H1 (cell line): ENCODE data around the gene LRRC49. TPM values are rescaled to one million over a fixed set of nuclear protein-coding genes. Genes with fewer than 3 reads are reported as not detected.

Source experiments
- CTCF ChIA-PET: fragments of 300-600 bp; sonication (Branson Sonifier 250); formaldehyde crosslinking; loops from one replicate; lab custom pipeline; 2021; ENCODE audit not compliant: partially characterized antibody; lab: Charles Lee
- POLR2A ChIA-PET: fragments of 300-600 bp; sonication (Branson Sonifier 250); formaldehyde crosslinking; loops from one replicate; lab custom pipeline; 2021; ENCODE audit warnings: inconsistent platforms; ENCODE audit not compliant: partially characterized antibody; lab: Charles Lee
- DNase-seq, 2 experiments: peaks; one replicate each; pipeline versions ENCODE4 v3.0.0 to v3.0.0-alpha.2; 2010 to 2022; ENCODE audit warnings: low spot score in 2 of 2, low read depth in 1 of 2, mixed read lengths in 1 of 2
- FAIRE-seq: peaks from 2 replicates; lab custom pipeline; 2011; peaks lifted over from hg19 to GRCh38; lab: Jason Lieb, UNC
- H2AFZ ChIP-seq: 2 replicates; pipeline ENCODE4 v1.8.1; 2012; ENCODE audit warnings: low read length, inconsistent platforms
- H2AK5ac ChIP-seq: 2 replicates; pipeline ENCODE4 v1.6.1; 2013; ENCODE audit warnings: low read depth, low read length
- H2BK120ac ChIP-seq: replicated peaks from 2 replicates; pipeline ENCODE3; 2013; ENCODE audit warnings: low read depth, low read length, inconsistent platforms
- H2BK12ac ChIP-seq: 2 replicates; pipeline ENCODE4 v1.6.1; 2013; ENCODE audit warnings: low read depth, low read length
- H2BK15ac ChIP-seq: 2 replicates; pipeline ENCODE4 v1.6.1; 2013; ENCODE audit warnings: low read length
- H2BK20ac ChIP-seq: 2 replicates; pipeline ENCODE4 v1.6.1; 2013; ENCODE audit warnings: low read length
- H2BK5ac ChIP-seq: 2 replicates; pipeline ENCODE4 v1.6.1; 2013; ENCODE audit warnings: low read depth, low read length
- H3K14ac ChIP-seq: 2 replicates; pipeline ENCODE4 v1.6.1; 2013; ENCODE audit warnings: inconsistent platforms; ENCODE audit not compliant: insufficient read length
- H3K18ac ChIP-seq: 2 replicates; pipeline ENCODE4 v1.6.1; 2013; ENCODE audit warnings: low read length; ENCODE audit errors: extremely low read depth
- H3K23ac ChIP-seq: 2 replicates; pipeline ENCODE4 v1.6.1; 2013; ENCODE audit warnings: inconsistent platforms; ENCODE audit not compliant: insufficient read length
- H3K23me2 ChIP-seq: 2 replicates; pipeline ENCODE4 v1.6.1; 2013; ENCODE audit warnings: low read depth, low read length
- H3K27ac ChIP-seq: 2 replicates; pipeline ENCODE4 v1.6.1; 2011; ENCODE audit warnings: low read depth, low read length, inconsistent platforms
- H3K27me3 ChIP-seq, 4 experiments: replicated peaks in 1 of 4; 1 replicate in 1 of 4; 2 replicates in 3 of 4; pipeline versions ENCODE4 v1.6.1 to v1.8.1; 2011 to 2013; ENCODE audit warnings: low read length in 3 of 4, mild to moderate bottlenecking in 3 of 4, inconsistent platforms in 2 of 4, mixed read lengths in 2 of 4, moderate library complexity in 1 of 4; ENCODE audit not compliant: control insufficient read depth in 3 of 4, insufficient read depth in 3 of 4; ENCODE audit errors: extremely low read depth in 1 of 4
- H3K36me3 ChIP-seq, 4 experiments: 2 replicates each; pipeline versions ENCODE4 v1.6.1 to v1.8.1; 2011 to 2013; ENCODE audit warnings: mild to moderate bottlenecking in 4 of 4, low read length in 3 of 4, moderate library complexity in 2 of 4, control low read depth in 1 of 4, inconsistent platforms in 1 of 4; ENCODE audit not compliant: insufficient read depth in 4 of 4, control insufficient read depth in 2 of 4
- H3K4ac ChIP-seq: replicated peaks from 2 replicates; pipeline ENCODE3; 2013; ENCODE audit warnings: low read length, low read depth, mixed read lengths, inconsistent platforms; ENCODE audit not compliant: insufficient read length
- H3K4me1 ChIP-seq, 4 experiments: replicated peaks in 1 of 4; 1 replicate in 1 of 4; 2 replicates in 3 of 4; pipeline versions ENCODE4 v1.6.1 to v1.8.1; 2011 to 2013; ENCODE audit warnings: low read length in 3 of 4, inconsistent platforms in 2 of 4, mixed read lengths in 1 of 4; ENCODE audit not compliant: insufficient read depth in 4 of 4, control insufficient read depth in 3 of 4
- H3K4me2 ChIP-seq, 2 experiments: 2 replicates each; pipeline versions ENCODE4 v1.6.1 to v1.8.1; 2011 to 2013; ENCODE audit warnings: low read depth in 2 of 2, low read length in 2 of 2, control low read depth in 1 of 2, inconsistent platforms in 1 of 2, mild to moderate bottlenecking in 1 of 2; ENCODE audit not compliant: insufficient read depth in 1 of 2
- H3K4me3 ChIP-seq, 4 experiments: fragments of 200-600, 300-600 bp in 1 of 4; sonication (generic), shearing (Covaris generic), sonication (Bioruptor Twin) in 1 of 4; 2 replicates each; pipeline versions ENCODE4 v1.5.1 to v1.8.1; 2011 to 2016; ENCODE audit warnings: low read length in 4 of 4, low read depth in 3 of 4, control low read depth in 2 of 4, inconsistent platforms in 2 of 4, mild to moderate bottlenecking in 2 of 4, mixed read lengths in 1 of 4, moderate library complexity in 1 of 4; ENCODE audit not compliant: insufficient read depth in 2 of 4; ENCODE audit errors: extremely low read depth in 1 of 4
- H3K56ac ChIP-seq: replicated peaks from 2 replicates; pipeline ENCODE3; 2013; ENCODE audit warnings: low read depth, mild to moderate bottlenecking, mixed read lengths, low read length, inconsistent platforms; ENCODE audit not compliant: insufficient read length
- H3K79me1 ChIP-seq: 2 replicates; pipeline ENCODE4 v1.6.1; 2013; ENCODE audit warnings: low read depth, low read length, control low read depth
- H3K79me2 ChIP-seq, 2 experiments: 2 replicates each; pipeline versions ENCODE4 v1.6.1 to v1.8.1; 2012 to 2013; ENCODE audit warnings: low read length in 2 of 2, mild to moderate bottlenecking in 2 of 2, inconsistent platforms in 1 of 2; ENCODE audit not compliant: insufficient read depth in 2 of 2, control insufficient read depth in 1 of 2
- H3K9ac ChIP-seq, 4 experiments: replicated peaks in 1 of 4; 1 replicate in 1 of 4; 2 replicates in 3 of 4; pipeline versions ENCODE4 v1.6.1 to v1.8.1; 2011 to 2013; ENCODE audit warnings: low read depth in 3 of 4, low read length in 3 of 4, control low read depth in 2 of 4, mild to moderate bottlenecking in 2 of 4, moderate library complexity in 2 of 4, inconsistent platforms in 1 of 4; ENCODE audit errors: extremely low read depth in 1 of 4
- H3K9me3 ChIP-seq, 2 experiments: 2 replicates each; pipeline versions ENCODE4 v1.6.1 to v1.8.1; 2012 to 2013; ENCODE audit warnings: mild to moderate bottlenecking in 2 of 2, moderate library complexity in 2 of 2, control low read depth in 1 of 2, inconsistent platforms in 1 of 2, low read depth in 1 of 2, low read length in 1 of 2, mixed read lengths in 1 of 2; ENCODE audit not compliant: insufficient read depth in 2 of 2
- H4K20me1 ChIP-seq, 2 experiments: replicated peaks in 1 of 2; 2 replicates each; pipeline versions ENCODE3 to v1.8.1; 2011 to 2013; ENCODE audit warnings: inconsistent platforms in 2 of 2, low read length in 2 of 2, mild to moderate bottlenecking in 1 of 2; ENCODE audit not compliant: insufficient read depth in 2 of 2, control insufficient read depth in 1 of 2
- H4K5ac ChIP-seq: 2 replicates; pipeline ENCODE4 v1.6.1; 2013; ENCODE audit warnings: low read length, low read depth, mixed read lengths, inconsistent platforms; ENCODE audit not compliant: insufficient read length
- H4K8ac ChIP-seq: 2 replicates; pipeline ENCODE4 v1.8.0; 2013; ENCODE audit warnings: mild to moderate bottlenecking, moderate library complexity, low read length, inconsistent platforms; ENCODE audit not compliant: insufficient read depth; ENCODE audit errors: extremely low read depth
- H4K91ac ChIP-seq: replicated peaks from 2 replicates; pipeline ENCODE3; 2013; ENCODE audit warnings: low read length, mixed read lengths, inconsistent platforms; ENCODE audit not compliant: insufficient read length
- CHD2 ChIP-seq: IDR thresholded peaks from 2 replicates; pipeline ENCODE4 v1.6.1; 2012; ENCODE audit warnings: low read length, improper control_type of control experiment
- CTBP2 ChIP-seq: IDR thresholded peaks from 2 replicates; pipeline ENCODE4 v1.7.0; 2011; ENCODE audit warnings: borderline replicate concordance, mild to moderate bottlenecking, moderate library complexity, mixed read lengths, low read length; ENCODE audit not compliant: insufficient read depth, insufficient read length
- EGR1 ChIP-seq: IDR thresholded peaks from 2 replicates; pipeline ENCODE4 v1.6.1; 2011; ENCODE audit warnings: low read depth, low read length, borderline replicate concordance
- EP300 ChIP-seq, 2 experiments: IDR thresholded peaks; 1 replicate in 1 of 2; 2 replicates in 1 of 2; pipeline ENCODE4 v1.6.1; 2011 to 2012; ENCODE audit warnings: low read depth in 2 of 2, low read length in 2 of 2, mild to moderate bottlenecking in 2 of 2, borderline replicate concordance in 1 of 2, inconsistent platforms in 1 of 2, moderate library complexity in 1 of 2
- HDAC6 ChIP-seq: IDR thresholded peaks from one replicate; pipeline ENCODE4 v1.7.1; 2012; ENCODE audit warnings: low read depth, mild to moderate bottlenecking, inconsistent platforms, low read length, moderate library complexity
- JUN ChIP-seq: IDR thresholded peaks from 2 replicates; pipeline ENCODE4 v1.6.1; 2011; ENCODE audit warnings: low read depth, mild to moderate bottlenecking, improper control_type of control experiment, low read length
- JUND ChIP-seq: IDR thresholded peaks from 2 replicates; pipeline ENCODE4 v1.6.1; 2011; ENCODE audit warnings: mild to moderate bottlenecking, improper control_type of control experiment, low read length
- RAD21 ChIP-seq, 2 experiments: IDR thresholded peaks in 1 of 2; conservative IDR thresholded peaks in 1 of 2; 2 replicates each; pipeline ENCODE4 v1.6.1; 2011; ENCODE audit warnings: low read depth in 2 of 2, low read length in 2 of 2, improper control_type of control experiment in 1 of 2, inconsistent platforms in 1 of 2, mild to moderate bottlenecking in 1 of 2, moderate library complexity in 1 of 2
- SIRT6 ChIP-seq: IDR thresholded peaks from one replicate; pipeline ENCODE4 v1.7.1; 2012; ENCODE audit warnings: low read length, inconsistent platforms
- SIX5 ChIP-seq: IDR thresholded peaks from 2 replicates; pipeline ENCODE4 v1.6.1; 2011; ENCODE audit warnings: mild to moderate bottlenecking, low read depth, low read length
- TAF1 ChIP-seq: IDR thresholded peaks from 2 replicates; pipeline ENCODE4 v1.6.1; 2011; ENCODE audit warnings: mild to moderate bottlenecking, low read depth, low read length
- USF2 ChIP-seq: IDR thresholded peaks from 2 replicates; pipeline ENCODE4 v1.6.1; 2011; ENCODE audit warnings: low read length, improper control_type of control experiment
- WGBS, 2 experiments: shearing (Covaris generic) in 1 of 2; methylation state at CpG; one replicate each; pipeline versions ENCODE4 v1.1.6 to v1.1.7; 2013 to 2015; ENCODE audit warnings: low lambda C conversion rate in 2 of 2, mixed read lengths in 2 of 2, inconsistent platforms in 1 of 2, low coverage in 1 of 2, missing lambda C conversion rate in 1 of 2; ENCODE audit not compliant: insufficient replicate concordance in 2 of 2, insufficient coverage in 1 of 2, insufficient read length in 1 of 2; ENCODE audit errors: extremely low coverage in 1 of 2, missing lambda C conversion rate in 1 of 2; 5-methylcytosine and 5-hydroxymethylcytosine counted together
- polyA plus RNA-seq, 7 experiments: library from polyadenylated mRNA; depleted of rRNA in 3 of 7; stranded (reverse) in 5 of 7; unstranded in 2 of 7; fragments of >200 nt in 5 of 7; fragments of 200-250 nt in 2 of 7; gene quantifications; 1 replicate in 5 of 7; 2 replicates in 1 of 7; 4 replicates in 1 of 7; pipeline versions ENCODE4 v1.2.1 to v1.2.3, GENCODE V29; 2011 to 2013; ENCODE audit warnings: missing spikeins in 2 of 7, mixed read lengths in 2 of 7
- total RNA-seq: library from RNA; stranded (reverse); fragmentation: NEBNext Ultra II Directional; extraction: Animal tissue kit (Norgen Biotek cat#: 25700); gene quantifications from 2 replicates; pipeline ENCODE4 v1.2.1, GENCODE V29; 2021

LRRC49 gene
- total and polyA plus RNA-seq, 2 of the 8 experiments (the other 6 are each of a cell fraction or from before 2014, with no cell fraction given) = 5.0 to 10.4 TPM

DNA sequence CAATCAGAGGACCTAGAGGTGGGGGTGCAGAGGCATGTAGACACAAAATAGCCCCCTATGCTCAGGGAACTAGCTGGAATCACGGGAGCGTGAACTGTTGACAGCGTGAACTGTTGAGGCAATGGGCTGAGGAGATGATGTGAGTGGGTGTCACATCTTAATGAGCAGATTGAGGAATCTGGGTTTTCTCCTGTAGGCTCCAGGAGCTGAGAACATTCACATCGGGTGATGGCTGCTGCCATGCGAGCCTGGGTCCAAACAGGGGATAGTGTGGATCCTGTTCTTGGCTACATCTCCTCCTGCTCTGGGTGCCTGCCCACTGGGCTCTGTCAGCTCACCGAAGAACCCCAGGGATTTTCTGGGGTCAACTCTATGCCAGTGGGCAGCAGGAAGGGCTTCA lies 40.7 kb upstream of the LRRC49 start:
- H2AK5ac ChIP-seq = no peak overlapping the region
- FAIRE-seq (no peak), DNase-seq (no peak)
- H3K14ac ChIP-seq = no peak overlapping the region
- H3K9ac ChIP-seq = no peak overlapping the region
- ChIA-PET CTCF (interaction anchor here (0.9 to 2.7 kb wide), 6 partner anchors 15 to 249 kb away, joined by 3 to 13 read pairs (median 4); no protein-coding TSS in a partner anchor), POLR2A (interaction anchor here (1.3 kb wide), 1 partner anchor 8 kb away, joined by 4 read pairs; no protein-coding TSS in a partner anchor)
- H2BK20ac ChIP-seq = no peak overlapping the region
- no peak overlapping the region for H4K91ac ChIP-seq
- H3K79me2 ChIP-seq = peaks cover 0 to 9% of the 10 kb centered on the region in 2 experiments; a peak in 1 of 4 replicates
- no peak overlapping the region for H2BK120ac ChIP-seq
- H4K5ac ChIP-seq = no peak overlapping the region
- H3K79me1 ChIP-seq = no peaks in the 10 kb centered on the region
- no peak overlapping the region for H3K56ac ChIP-seq
- H3K27ac ChIP-seq = no peak overlapping the region
- no peak overlapping the region for H2BK15ac ChIP-seq
- 0 out of 7 replicates have a peak, but pooled peaks cover 0 to 3% (median 0%) of the 10 kb centered on the region in 4 experiments for H3K27me3 ChIP-seq
- H2BK5ac ChIP-seq = no peak overlapping the region
- no peaks in the 10 kb centered on the region for H3K9me3 ChIP-seq
- H2AFZ ChIP-seq = no peak overlapping the region
- H3K4me1 ChIP-seq = peaks cover 3 to 8% (median 5%) of the 10 kb centered on the region in 4 experiments; a peak in 4 of 7 replicates
- WGBS, 2 experiments = 98% methylated on average over 6 of the region's 6 CpGs; no CpG with 5 or more reads in 1 of the 2 experiments
- H2BK12ac ChIP-seq = no peak overlapping the region
- no peaks in the 10 kb centered on the region for H3K36me3 ChIP-seq
- H3K4me3 ChIP-seq = no peak overlapping the region
- H3K4me2 ChIP-seq = no peak overlapping the region; a peak in 2 of 4 replicates
- H4K8ac ChIP-seq = no peak overlapping the region
- H4K20me1 ChIP-seq = no peaks in the 10 kb centered on the region
- no peak overlapping the region for H3K18ac ChIP-seq
- peaks cover 10% of the 10 kb centered on the region; the same call in 1 of the 2 replicates for H3K23me2 ChIP-seq
- no peak overlapping the region for H3K23ac ChIP-seq
- H3K4ac ChIP-seq = no peak overlapping the region
- no peak for TF ChIP-seq CHD2
- no peak for TF ChIP-seq JUN
- TF ChIP-seq SIRT6 = no peak
- no peak for TF ChIP-seq RAD21 (IDR thresholded peaks at IDR 0.05 in 1 of 2, conservative IDR thresholded peaks at IDR 0.05 in 1 of 2; ENCODE audit: low read depth in 2 of 2, low read length in 2 of 2)
- TF ChIP-seq EGR1 = no peak
- no peak for TF ChIP-seq HDAC6
- TF ChIP-seq USF2 = no peak
- TF ChIP-seq JUND = no peak
- TF ChIP-seq EP300 (IDR thresholded peaks at IDR 0.05; ENCODE audit: borderline replicate concordance in 1 of 2, low read depth in 2 of 2, low read length in 2 of 2) = no peak
- no peak for TF ChIP-seq SIX5
- no peak for TF ChIP-seq TAF1
- TF ChIP-seq CTBP2 = no peak
